Calu3 (cell line): ENCODE data around the gene PEAK1. TPM values are rescaled to one million over a fixed set of nuclear protein-coding genes. Genes with fewer than 3 reads are reported as not detected.
A peak's percentile ranks its signal among the peaks of the same experiment; 100 is the strongest.

Experiments
- BruUV-seq: library from RNA; stranded (reverse); fragments of 400-500 nt; replicated peaks from 2 replicates; lab custom pipeline; 2021; lab: Mats Ljungman, UMichigan
- CTCF ChIA-PET: fragments of 300-600 bp; sonication (Branson Sonifier 250); formaldehyde crosslinking; loops from one replicate; lab custom pipeline; 2022; ENCODE audit warnings: antibody characterized with exemption; lab: Charles Lee
- DNase-seq: peaks from one replicate; pipeline ENCODE4 v3.0.0; 2022
- H3K27ac Mint-ChIP-seq: one replicate; pipeline ENCODE4 v1.8.0; 2022; ENCODE audit warnings: mixed read lengths; ENCODE audit not compliant: unreplicated experiment
- H3K27me3 Mint-ChIP-seq: one replicate; pipeline ENCODE4 v1.8.0; 2022; ENCODE audit warnings: mixed read lengths; ENCODE audit not compliant: unreplicated experiment
- H3K36me3 Mint-ChIP-seq: one replicate; pipeline ENCODE4 v1.8.0; 2022; ENCODE audit warnings: mild to moderate bottlenecking, moderate library complexity, mixed read lengths; ENCODE audit not compliant: insufficient read depth, unreplicated experiment
- H3K4me1 Mint-ChIP-seq: one replicate; pipeline ENCODE4 v1.8.0; 2022; ENCODE audit warnings: mild to moderate bottlenecking, low read depth, mixed read lengths; ENCODE audit not compliant: unreplicated experiment
- H3K4me3 Mint-ChIP-seq: one replicate; pipeline ENCODE4 v1.8.0; 2022; ENCODE audit warnings: mild to moderate bottlenecking, low read depth, moderate library complexity, mixed read lengths; ENCODE audit not compliant: unreplicated experiment
- H3K9me3 Mint-ChIP-seq: one replicate; pipeline ENCODE4 v1.8.0; 2022; ENCODE audit warnings: low read depth, mixed read lengths; ENCODE audit not compliant: unreplicated experiment
- intact Hi-C: fragments of 100-400 bp; cut with micrococcal nuclease; formaldehyde crosslinking; loops from one replicate; pipeline ENCODE4 v1.10.0; 2022; ENCODE audit not compliant: unreplicated experiment
- total RNA-seq: library from RNA; stranded (reverse); gene quantifications from 2 replicates; pipeline ENCODE4 v1.2.3, GENCODE V29; 2022
- TF ChIP-seq, protein P1 (sequence below): fragments of 200-600 bp; IDR thresholded peaks from one replicate; pipeline ENCODE4 v1.8.0; 2022; ENCODE audit warnings: antibody characterized with exemption; ENCODE audit not compliant: unreplicated experiment

The PEAK1 gene
- total RNA-seq, 1 experiment from 2014 or later = 54.3 TPM

DNA sequence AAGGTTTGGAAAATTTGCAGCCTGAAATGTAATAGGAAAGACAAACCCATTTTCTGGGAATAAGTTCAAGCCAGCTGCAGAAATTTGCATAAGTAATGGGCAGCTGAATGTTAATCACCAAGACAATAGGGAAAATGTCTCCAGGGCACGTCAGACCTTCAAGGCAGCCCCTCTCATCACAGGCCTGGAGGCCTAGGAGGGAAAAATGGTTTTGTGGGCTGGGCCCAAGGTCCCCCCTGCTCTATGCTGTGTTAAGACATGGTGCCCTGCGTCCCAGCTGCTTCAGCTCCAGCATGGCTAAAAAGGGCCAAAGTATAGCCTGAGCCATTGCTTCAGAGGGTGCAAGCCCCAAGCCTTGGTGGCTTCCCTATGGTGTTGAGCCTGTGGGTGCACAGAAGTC lies 184.3 kb downstream of the PEAK1 start:
- no peak for DNase-seq
- no TSS peak for BruUV-seq
- TF ChIP-seq, protein P1, sequence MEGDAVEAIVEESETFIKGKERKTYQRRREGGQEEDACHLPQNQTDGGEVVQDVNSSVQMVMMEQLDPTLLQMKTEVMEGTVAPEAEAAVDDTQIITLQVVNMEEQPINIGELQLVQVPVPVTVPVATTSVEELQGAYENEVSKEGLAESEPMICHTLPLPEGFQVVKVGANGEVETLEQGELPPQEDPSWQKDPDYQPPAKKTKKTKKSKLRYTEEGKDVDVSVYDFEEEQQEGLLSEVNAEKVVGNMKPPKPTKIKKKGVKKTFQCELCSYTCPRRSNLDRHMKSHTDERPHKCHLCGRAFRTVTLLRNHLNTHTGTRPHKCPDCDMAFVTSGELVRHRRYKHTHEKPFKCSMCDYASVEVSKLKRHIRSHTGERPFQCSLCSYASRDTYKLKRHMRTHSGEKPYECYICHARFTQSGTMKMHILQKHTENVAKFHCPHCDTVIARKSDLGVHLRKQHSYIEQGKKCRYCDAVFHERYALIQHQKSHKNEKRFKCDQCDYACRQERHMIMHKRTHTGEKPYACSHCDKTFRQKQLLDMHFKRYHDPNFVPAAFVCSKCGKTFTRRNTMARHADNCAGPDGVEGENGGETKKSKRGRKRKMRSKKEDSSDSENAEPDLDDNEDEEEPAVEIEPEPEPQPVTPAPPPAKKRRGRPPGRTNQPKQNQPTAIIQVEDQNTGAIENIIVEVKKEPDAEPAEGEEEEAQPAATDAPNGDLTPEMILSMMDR = no peak
- H3K4me3 Mint-ChIP-seq = no peak overlapping the region
- CTCF ChIA-PET = no interaction called here
- no peaks in the 10 kb centered on the region for H3K27me3 Mint-ChIP-seq
- no peak overlapping the region for H3K27ac Mint-ChIP-seq
- peaks cover 5% of the 10 kb centered on the region for H3K9me3 Mint-ChIP-seq
- no peaks in the 10 kb centered on the region for H3K4me1 Mint-ChIP-seq
- no peaks in the 10 kb centered on the region for H3K36me3 Mint-ChIP-seq
- intact Hi-C loops = no loop called here

DNA sequence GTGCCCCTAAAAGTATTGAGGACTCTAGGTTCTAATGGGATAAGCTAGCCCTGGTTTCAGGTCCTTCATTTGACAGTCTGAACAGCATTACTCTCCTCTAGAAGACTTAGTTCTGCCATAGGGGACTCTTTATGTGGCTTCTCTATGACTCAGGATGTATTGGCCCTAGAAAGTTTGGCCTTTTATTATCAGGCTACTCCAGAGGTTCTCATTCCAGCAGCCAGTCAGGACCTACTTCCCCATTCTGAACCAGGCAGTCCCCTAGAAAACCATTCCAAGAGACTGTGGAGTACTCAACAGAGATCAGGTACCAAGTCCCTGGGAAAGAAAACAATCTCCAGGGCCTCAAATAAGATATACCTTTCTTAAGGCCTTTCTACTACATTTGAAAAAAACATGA lies 191.1 kb downstream of the PEAK1 start:
- CTCF ChIA-PET = no interaction called here
- H3K27ac Mint-ChIP-seq = no peak overlapping the region
- peaks cover 33% of the 10 kb centered on the region for H3K4me1 Mint-ChIP-seq
- TF ChIP-seq, protein P1 = no peak
- no peak overlapping the region for H3K4me3 Mint-ChIP-seq
- no peaks in the 10 kb centered on the region for H3K9me3 Mint-ChIP-seq
- no TSS peak for BruUV-seq
- intact Hi-C loops = no loop called here
- H3K27me3 Mint-ChIP-seq = no peaks in the 10 kb centered on the region
- H3K36me3 Mint-ChIP-seq = no peaks in the 10 kb centered on the region
- DNase-seq = no peak

GRCh38 chr15:77226652-77227051 lies 193.3 kb downstream of the PEAK1 start:
- intact Hi-C loops = no loop called here
- H3K4me1 Mint-ChIP-seq = peaks cover 33% of the 10 kb centered on the region
- no peak for DNase-seq
- H3K4me3 Mint-ChIP-seq = peak overlapping the region; percentile 56
- no TSS peak for BruUV-seq
- TF ChIP-seq, protein P1 = no peak
- H3K27ac Mint-ChIP-seq = peak overlapping the region; percentile 92
- no peaks in the 10 kb centered on the region for H3K27me3 Mint-ChIP-seq
- H3K9me3 Mint-ChIP-seq = no peaks in the 10 kb centered on the region
- CTCF ChIA-PET = interaction anchor here (0.7 to 1.4 kb wide), 2 partner anchors 66 to 317 kb away, joined by 3 to 4 read pairs; no protein-coding TSS in a partner anchor
- no peaks in the 10 kb centered on the region for H3K36me3 Mint-ChIP-seq

DNA sequence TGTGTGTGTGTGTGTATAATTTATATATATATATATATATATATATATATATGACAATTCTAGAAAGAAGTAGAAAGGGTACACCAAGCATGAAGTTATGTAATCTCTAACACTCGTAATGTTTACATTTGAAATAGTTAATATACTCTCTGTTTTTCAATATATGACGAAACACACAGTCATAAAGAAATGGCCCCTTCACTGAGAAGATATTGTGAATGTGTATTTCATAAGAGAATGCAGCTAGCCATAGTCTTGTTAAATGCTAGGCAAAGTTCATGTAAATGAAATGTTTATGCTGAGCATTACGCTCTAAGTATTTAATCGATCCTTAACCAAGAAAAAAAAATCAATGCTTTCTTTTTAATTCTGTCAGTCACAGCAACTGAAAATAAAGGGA lies 194.3 kb downstream of the PEAK1 start:
- CTCF ChIA-PET = interaction anchor here (0.7 to 1.4 kb wide), 3 partner anchors 65 to 318 kb away, joined by 3 to 4 read pairs (median 3); no protein-coding TSS in a partner anchor

More for the DNA sequence above, 194.3 kb downstream of the PEAK1 start:
- TF ChIP-seq, protein P1 = no peak
- H3K27me3 Mint-ChIP-seq = no peaks in the 10 kb centered on the region
- H3K36me3 Mint-ChIP-seq = no peaks in the 10 kb centered on the region
- no TSS peak for BruUV-seq
- intact Hi-C loops = no loop called here
- H3K9me3 Mint-ChIP-seq = no peaks in the 10 kb centered on the region
- peak overlapping the region; percentile 12 for H3K4me3 Mint-ChIP-seq
- peaks cover 33% of the 10 kb centered on the region for H3K4me1 Mint-ChIP-seq
- H3K27ac Mint-ChIP-seq = peak overlapping the region; percentile 87
- DNase-seq = no peak
